Astrocyte (in vitro differentiated cells and primary cell): Measurements from ENCODE around the gene DLGAP1. TPM values are rescaled to one million over a fixed set of nuclear protein-coding genes. Genes with fewer than 3 reads are reported as not detected.

Experiments used
- DNase-seq: peaks from one replicate; pipeline ENCODE4 v3.0.0-alpha.2; 2010; ENCODE audit warnings: low read depth
- FAIRE-seq: peaks from 2 replicates; lab custom pipeline; 2011; peaks lifted over from hg19 to GRCh38; lab: Jason Lieb, UNC
- H2AFZ ChIP-seq: 2 replicates; pipeline ENCODE4 v1.6.0; 2012; ENCODE audit warnings: low read depth, low read length, inconsistent platforms
- H3K27ac ChIP-seq: 2 replicates; pipeline ENCODE4 v1.5.1; 2011; ENCODE audit warnings: low read depth, low read length, inconsistent platforms
- H3K27me3 ChIP-seq: 2 replicates; pipeline ENCODE4 v1.6.0; 2011; ENCODE audit warnings: low read length, inconsistent platforms; ENCODE audit not compliant: insufficient read depth
- H3K36me3 ChIP-seq: 2 replicates; pipeline ENCODE4 v1.5.1; 2011; ENCODE audit warnings: low read length, inconsistent platforms; ENCODE audit not compliant: insufficient read depth
- H3K4me1 ChIP-seq: 2 replicates; pipeline ENCODE4 v1.5.1; 2011; ENCODE audit warnings: low read length, inconsistent platforms; ENCODE audit not compliant: insufficient read depth
- H3K4me2 ChIP-seq: 2 replicates; pipeline ENCODE4 v1.6.0; 2012; ENCODE audit warnings: low read length, inconsistent platforms
- H3K4me3 ChIP-seq: 2 replicates; pipeline ENCODE4 v1.5.1; 2011; ENCODE audit warnings: low read depth, mild to moderate bottlenecking, low read length, inconsistent platforms; ENCODE audit not compliant: insufficient read depth
- H3K79me2 ChIP-seq: 2 replicates; pipeline ENCODE4 v1.6.0; 2012; ENCODE audit warnings: mild to moderate bottlenecking, low read length, inconsistent platforms; ENCODE audit not compliant: insufficient read depth
- H3K9ac ChIP-seq: 2 replicates; pipeline ENCODE4 v1.6.0; 2012; ENCODE audit warnings: mild to moderate bottlenecking, low read length, inconsistent platforms
- H3K9me3 ChIP-seq: 2 replicates; pipeline ENCODE4 v1.5.1; 2012; ENCODE audit warnings: low read depth, mild to moderate bottlenecking, low read length, inconsistent platforms; ENCODE audit not compliant: insufficient read depth
- H4K20me1 ChIP-seq: 2 replicates; pipeline ENCODE4 v1.6.0; 2012; ENCODE audit warnings: low read length, inconsistent platforms; ENCODE audit not compliant: insufficient read depth
- H3K27ac Mint-ChIP-seq: one replicate; pipeline ENCODE4 v1.8.0; 2021; ENCODE audit warnings: mild to moderate bottlenecking, mixed read lengths; ENCODE audit not compliant: unreplicated experiment
- H3K27me3 Mint-ChIP-seq: one replicate; pipeline ENCODE4 v1.8.0; 2021; ENCODE audit warnings: low read depth, mixed read lengths; ENCODE audit not compliant: unreplicated experiment
- H3K36me3 Mint-ChIP-seq: one replicate; pipeline ENCODE4 v1.8.0; 2021; ENCODE audit warnings: low read depth, mixed read lengths; ENCODE audit not compliant: unreplicated experiment
- H3K4me1 Mint-ChIP-seq: one replicate; pipeline ENCODE4 v1.8.0; 2021; ENCODE audit warnings: low read depth, mixed read lengths; ENCODE audit not compliant: unreplicated experiment
- H3K4me3 Mint-ChIP-seq: one replicate; pipeline ENCODE4 v1.8.0; 2021; ENCODE audit warnings: mild to moderate bottlenecking, moderate library complexity, mixed read lengths; ENCODE audit not compliant: unreplicated experiment
- H3K9me3 Mint-ChIP-seq: one replicate; pipeline ENCODE4 v1.8.0; 2021; ENCODE audit warnings: mild to moderate bottlenecking, mixed read lengths; ENCODE audit not compliant: unreplicated experiment
- EZH2 ChIP-seq: IDR thresholded peaks from 2 replicates; pipeline ENCODE4 v1.6.1; 2012; ENCODE audit warnings: mild to moderate bottlenecking, low read length, inconsistent platforms; ENCODE audit not compliant: insufficient read depth
- total RNA-seq: library from RNA; stranded (reverse); gene quantifications from 2 replicates; pipeline ENCODE4 v1.2.1, GENCODE V29; 2021
- TF ChIP-seq, protein P1 (sequence below): IDR thresholded peaks from 2 replicates; pipeline ENCODE4 v1.5.1; 2011; ENCODE audit warnings: low read depth, mild to moderate bottlenecking, inconsistent platforms, low read length, moderate library complexity; ENCODE audit not compliant: insufficient read depth

Gene DLGAP1
- total RNA-seq, 1 donor from 2014 or later = 2.3 TPM

DNA sequence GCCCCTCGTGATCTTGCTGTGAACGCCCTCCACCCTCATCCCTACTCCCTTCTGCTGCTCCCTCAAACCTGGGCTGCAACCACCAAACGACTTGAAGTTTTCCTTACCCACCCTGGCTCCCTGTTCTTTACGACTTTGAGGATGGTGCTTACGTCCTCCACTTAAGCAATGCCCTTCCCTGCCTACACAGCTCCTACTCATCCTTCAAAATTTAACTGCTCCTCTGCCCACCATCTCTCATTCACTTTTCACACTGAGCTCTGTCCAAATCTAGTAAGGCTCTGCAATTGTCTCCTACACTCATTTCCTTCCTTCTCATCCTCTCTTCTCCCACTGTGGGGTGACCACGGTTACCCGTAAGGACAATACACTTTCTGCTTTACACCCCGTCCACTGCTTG, 554.1 kb downstream of the DLGAP1 start:
- Histone ChIP-seq H4K20me1 (no peaks in the 10 kb centered on the region), H3K4me3 (no peak overlapping the region), H3K9ac (no peak overlapping the region), H3K4me2 (no peak overlapping the region), H3K27me3 (no peaks in the 10 kb centered on the region), H3K27ac (no peak overlapping the region), H3K36me3 (no peaks in the 10 kb centered on the region), H3K79me2 (no peaks in the 10 kb centered on the region), H3K4me1 (peaks cover 15% of the 10 kb centered on the region), H3K9me3 (no peaks in the 10 kb centered on the region), H2AFZ (no peak overlapping the region)
- DNase-seq (no peak), FAIRE-seq (no peak)
- H3K27me3 Mint-ChIP-seq = no peaks in the 10 kb centered on the region
- no peaks in the 10 kb centered on the region for H3K9me3 Mint-ChIP-seq
- no peak overlapping the region for H3K27ac Mint-ChIP-seq
- H3K4me3 Mint-ChIP-seq = no peak overlapping the region
- H3K4me1 Mint-ChIP-seq = peaks cover 20% of the 10 kb centered on the region
- TF ChIP-seq, protein P1, sequence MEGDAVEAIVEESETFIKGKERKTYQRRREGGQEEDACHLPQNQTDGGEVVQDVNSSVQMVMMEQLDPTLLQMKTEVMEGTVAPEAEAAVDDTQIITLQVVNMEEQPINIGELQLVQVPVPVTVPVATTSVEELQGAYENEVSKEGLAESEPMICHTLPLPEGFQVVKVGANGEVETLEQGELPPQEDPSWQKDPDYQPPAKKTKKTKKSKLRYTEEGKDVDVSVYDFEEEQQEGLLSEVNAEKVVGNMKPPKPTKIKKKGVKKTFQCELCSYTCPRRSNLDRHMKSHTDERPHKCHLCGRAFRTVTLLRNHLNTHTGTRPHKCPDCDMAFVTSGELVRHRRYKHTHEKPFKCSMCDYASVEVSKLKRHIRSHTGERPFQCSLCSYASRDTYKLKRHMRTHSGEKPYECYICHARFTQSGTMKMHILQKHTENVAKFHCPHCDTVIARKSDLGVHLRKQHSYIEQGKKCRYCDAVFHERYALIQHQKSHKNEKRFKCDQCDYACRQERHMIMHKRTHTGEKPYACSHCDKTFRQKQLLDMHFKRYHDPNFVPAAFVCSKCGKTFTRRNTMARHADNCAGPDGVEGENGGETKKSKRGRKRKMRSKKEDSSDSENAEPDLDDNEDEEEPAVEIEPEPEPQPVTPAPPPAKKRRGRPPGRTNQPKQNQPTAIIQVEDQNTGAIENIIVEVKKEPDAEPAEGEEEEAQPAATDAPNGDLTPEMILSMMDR = no peak
- TF ChIP-seq EZH2 = no peak
- no peaks in the 10 kb centered on the region for H3K36me3 Mint-ChIP-seq

DNA sequence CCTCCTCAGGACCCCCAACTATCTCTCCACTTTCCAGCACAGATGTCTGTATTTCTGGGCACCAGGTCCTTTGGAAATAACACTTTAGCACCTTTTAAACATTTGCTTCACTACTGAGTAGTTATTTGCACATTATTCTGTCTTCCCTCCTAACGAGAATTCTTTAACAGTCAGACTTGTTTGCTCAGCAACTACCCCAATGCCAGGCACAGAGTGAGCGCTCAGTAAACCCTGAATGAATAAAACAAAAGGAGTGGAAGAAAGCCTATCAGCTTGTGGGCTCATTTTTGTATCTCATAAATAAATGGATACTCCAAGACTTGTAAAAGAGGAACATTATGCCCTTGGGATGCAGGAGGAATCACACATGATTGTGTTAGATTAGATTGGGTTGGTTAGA, 554.8 kb downstream of the DLGAP1 start:
- Histone ChIP-seq H3K79me2 (no peaks in the 10 kb centered on the region), H3K4me3 (no peak overlapping the region), H3K27me3 (no peaks in the 10 kb centered on the region), H2AFZ (no peak overlapping the region), H3K9me3 (no peaks in the 10 kb centered on the region), H4K20me1 (no peaks in the 10 kb centered on the region), H3K27ac (no peak overlapping the region), H3K9ac (no peak overlapping the region), H3K4me2 (no peak overlapping the region), H3K36me3 (no peaks in the 10 kb centered on the region), H3K4me1 (peaks cover 15% of the 10 kb centered on the region)
- Mint-ChIP-seq H3K27me3 (no peaks in the 10 kb centered on the region), H3K36me3 (no peaks in the 10 kb centered on the region), H3K27ac (no peak overlapping the region), H3K9me3 (no peaks in the 10 kb centered on the region), H3K4me3 (no peak overlapping the region), H3K4me1 (peaks cover 20% of the 10 kb centered on the region)
- DNase-seq (no peak), FAIRE-seq (no peak)
- TF ChIP-seq, protein P1 = no peak

DNA sequence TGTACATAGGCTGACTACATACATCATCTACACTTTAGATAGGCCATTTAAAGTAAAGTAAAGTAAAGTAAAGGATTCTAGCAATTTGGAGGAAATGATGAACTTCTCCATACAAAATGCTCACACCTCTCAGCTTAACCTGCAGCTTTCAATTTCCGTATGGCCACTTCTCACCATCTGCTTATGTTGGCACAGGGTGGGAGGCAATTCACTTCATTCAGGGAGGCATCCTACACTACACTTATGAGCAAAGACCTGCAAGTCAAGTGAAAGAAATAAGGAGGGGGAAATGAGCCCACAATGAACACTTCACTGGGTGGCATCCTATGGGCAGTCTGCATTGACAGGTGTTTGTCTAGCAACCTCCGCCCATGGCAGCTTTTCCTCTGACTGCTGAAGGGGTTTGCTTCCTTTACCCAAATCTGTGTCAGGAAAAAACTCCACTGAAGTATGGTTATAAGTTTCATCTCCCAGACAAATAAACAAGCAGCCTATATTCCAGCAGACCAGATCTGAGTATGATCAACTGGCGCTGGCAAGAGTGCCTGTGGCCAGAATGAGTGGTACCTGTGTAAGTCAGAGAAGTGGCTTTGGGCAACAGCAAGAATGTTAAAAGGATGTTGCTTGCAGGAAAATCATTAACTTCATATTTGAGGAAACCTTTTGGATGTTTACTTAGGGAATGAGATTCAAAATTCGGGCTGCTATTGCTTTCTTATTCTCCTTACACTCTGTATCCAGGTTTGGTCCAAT, 556.1 kb downstream of the DLGAP1 start:
- Histone ChIP-seq H2AFZ (no peak overlapping the region), H3K4me3 (no peak overlapping the region), H3K27ac (no peak overlapping the region), H3K27me3 (no peaks in the 10 kb centered on the region), H3K9ac (no peak overlapping the region), H3K79me2 (no peaks in the 10 kb centered on the region), H3K9me3 (no peaks in the 10 kb centered on the region), H3K4me2 (no peak overlapping the region), H3K4me1 (peaks cover 12% of the 10 kb centered on the region), H3K36me3 (no peaks in the 10 kb centered on the region), H4K20me1 (no peaks in the 10 kb centered on the region)
- Mint-ChIP-seq H3K27ac (no peak overlapping the region), H3K36me3 (no peaks in the 10 kb centered on the region), H3K9me3 (no peaks in the 10 kb centered on the region), H3K4me3 (no peak overlapping the region), H3K4me1 (peaks cover 17% of the 10 kb centered on the region), H3K27me3 (no peaks in the 10 kb centered on the region)
- no peak for TF ChIP-seq EZH2
- TF ChIP-seq, protein P1 = no peak
- DNase-seq (no peak), FAIRE-seq (no peak)
